ENCODE data around the gene NECAB3.
A peak's percentile ranks its signal among the peaks of the same experiment; 100 is the strongest.

The NECAB3 gene

GRCh38 chr20:33676652-33677645 is 2.7 kb upstream of the NECAB3 start:
- DNase-seq: no peak

DNA sequence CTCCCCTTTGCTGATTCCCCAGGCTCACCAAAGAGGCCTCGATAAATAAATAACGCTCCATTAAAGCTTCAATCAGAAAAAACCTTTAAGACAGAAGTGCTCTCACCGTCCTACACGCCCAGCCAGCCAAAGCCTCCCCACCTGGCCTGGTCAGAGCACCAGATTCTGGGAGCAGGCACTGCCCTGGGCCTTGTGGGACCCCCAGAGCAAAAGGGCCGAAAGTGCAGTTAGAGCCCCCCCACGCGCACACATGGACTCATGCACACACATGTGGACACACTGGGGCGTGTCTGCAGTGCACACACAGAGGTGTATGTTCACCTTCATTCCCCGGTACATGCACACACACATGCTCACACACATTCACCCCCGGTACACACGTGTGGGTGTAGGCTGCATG is 1.9 kb upstream of the NECAB3 start:
- no peak for DNase-seq

DNA sequence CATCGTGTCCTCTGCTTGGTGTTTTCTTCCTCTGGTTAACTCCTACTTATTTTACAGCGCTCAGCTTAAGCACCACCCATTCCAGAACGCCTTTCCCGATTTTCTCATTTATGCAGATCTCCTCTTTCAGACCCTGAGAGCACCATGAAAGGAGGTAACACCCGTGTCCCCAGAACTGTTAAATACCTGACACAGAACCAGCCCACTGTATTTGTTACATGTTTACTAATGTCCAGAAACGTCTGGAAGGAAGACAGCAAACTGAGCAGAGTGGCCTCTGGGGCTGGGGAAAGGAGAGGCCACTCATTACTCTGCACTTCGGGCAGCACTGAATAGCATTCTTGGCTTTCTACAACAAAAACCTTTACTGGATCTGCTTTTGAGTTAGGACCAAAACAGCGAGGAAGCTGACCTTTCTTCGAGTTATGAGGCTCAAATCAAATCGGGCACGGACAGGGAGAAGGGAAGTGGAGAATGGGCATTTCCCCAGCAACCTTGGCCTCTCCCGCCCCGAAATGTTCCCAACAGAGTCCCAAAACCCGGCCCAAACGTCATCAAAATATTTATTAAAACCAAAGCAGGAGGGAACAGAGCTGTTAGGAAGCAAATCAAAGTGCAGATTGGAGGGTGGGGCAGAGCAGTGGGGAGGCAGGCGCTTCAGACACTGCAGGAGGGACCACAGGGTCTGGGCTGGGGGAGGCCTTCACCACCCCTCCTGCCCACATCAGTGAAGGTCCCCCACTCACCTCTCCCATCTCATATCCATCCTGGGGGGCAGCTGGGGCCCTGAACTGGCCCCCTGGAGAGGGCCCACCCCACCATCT is 1.1 kb upstream of the NECAB3 start:
- DNase-seq: peak; percentile 69

GRCh38 chr20:33673410-33674293 is 576 bp downstream of the NECAB3 start:
- DNase-seq: no peak

GRCh38 chr20:33673114-33673409 is 1.2 kb downstream of the NECAB3 start:
- DNase-seq: no peak

DNA sequence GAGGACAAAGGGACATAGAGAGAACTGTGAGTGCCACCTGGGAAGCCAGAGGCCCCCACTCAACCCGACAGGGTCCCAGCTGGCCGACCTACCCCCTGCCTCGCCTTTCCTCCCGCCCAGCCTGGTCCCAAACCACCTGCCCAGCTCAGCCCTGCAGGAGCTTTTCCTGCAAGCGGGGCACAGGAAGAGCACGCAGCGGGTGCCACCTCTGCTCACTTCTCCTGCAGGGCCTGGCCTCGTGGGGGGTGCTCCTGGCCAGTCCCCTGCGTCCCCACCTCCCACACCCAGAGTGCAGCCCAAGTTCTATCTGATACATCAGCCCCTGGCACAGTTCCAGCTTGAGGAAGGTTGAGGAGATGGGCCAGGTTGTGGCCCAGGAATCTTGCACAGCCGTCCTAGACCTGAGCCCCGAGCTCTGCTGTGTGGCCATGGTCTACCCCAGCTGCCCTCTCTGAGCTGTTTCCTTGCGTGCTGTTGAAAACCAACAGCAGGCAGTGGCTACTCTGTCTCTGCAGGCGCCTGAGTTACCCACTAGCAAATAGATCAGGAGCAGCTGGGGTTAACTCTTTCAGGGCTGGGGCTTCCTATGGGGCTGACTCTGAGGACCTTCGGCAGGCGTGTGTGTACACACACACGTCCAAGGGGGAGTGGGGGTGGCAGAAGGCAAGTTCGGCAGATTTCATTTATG is 1.7 kb downstream of the NECAB3 start:
- peak; percentile 26 for DNase-seq

DNA sequence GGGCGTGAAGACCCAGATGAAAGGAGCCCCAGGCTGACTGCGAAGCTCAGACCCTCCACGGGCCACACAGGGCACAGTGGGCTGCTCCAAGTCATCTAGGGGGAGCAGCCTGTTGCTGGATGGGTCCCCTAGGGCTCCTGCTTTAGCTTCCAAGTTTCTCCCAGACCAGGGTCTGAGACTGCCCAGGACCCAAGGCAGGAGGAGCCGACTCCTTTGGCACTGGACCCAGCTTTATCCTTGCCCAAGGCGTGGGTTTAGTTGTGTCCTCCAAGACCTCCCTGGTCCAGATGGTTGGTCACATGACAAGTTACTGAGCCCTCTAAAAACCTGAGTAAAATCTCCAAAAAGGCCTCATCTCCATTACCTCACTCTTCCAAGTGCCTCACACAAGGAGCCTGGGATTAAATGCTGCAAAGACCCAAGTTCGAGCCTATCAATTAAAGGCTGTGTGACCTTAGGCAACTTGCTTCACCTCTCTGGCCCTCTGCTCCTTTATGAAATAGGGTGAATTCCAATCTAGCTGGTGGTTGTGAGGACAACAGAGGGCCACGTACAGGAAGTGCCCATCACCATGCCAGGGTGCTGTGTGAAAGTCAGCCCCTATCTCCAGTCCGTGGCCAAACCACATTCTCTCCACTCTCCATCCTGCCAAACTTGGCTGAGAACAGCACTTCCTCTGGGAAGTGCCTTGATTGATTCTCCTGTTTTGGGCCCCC is 2.5 kb downstream of the NECAB3 start:
- no peak for DNase-seq

DNA sequence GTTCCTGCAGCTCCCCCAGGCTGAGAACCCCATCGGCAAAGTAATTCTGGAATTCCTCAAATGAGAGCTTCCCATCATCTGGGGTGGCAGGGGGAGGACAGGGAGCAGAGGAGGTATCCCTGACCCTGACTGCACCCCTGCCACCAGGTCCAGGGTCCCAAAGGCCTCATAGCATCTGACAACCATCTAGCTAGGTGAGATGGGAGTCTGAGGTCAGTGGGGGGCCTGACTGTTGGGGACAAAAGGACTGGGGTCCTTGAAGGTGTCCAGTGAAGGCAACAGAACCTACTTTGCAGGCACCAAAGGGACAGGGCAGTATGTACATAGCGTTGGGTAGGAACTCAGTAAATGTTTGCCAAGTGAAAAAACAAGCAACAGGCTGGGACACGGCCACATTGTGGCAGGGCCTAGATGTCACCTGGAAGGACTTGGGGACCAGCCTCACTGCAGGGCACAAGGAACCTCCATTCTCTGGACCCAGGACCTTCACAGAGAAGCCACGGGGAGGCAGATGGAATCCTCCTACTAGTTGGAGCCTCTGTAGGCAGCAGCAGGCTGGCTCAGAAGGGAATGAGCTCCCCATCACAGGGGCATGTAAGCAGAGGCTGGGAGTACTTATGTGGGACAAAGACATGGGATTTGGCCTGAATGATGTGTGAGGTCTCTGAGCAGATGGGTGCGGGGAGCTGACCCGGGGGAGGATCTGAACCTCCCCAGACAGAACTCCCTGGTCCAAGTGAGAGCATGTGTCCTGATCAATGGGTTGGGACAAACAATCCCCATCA is 3.3 kb downstream of the NECAB3 start:
- DNase-seq: no peak

DNA sequence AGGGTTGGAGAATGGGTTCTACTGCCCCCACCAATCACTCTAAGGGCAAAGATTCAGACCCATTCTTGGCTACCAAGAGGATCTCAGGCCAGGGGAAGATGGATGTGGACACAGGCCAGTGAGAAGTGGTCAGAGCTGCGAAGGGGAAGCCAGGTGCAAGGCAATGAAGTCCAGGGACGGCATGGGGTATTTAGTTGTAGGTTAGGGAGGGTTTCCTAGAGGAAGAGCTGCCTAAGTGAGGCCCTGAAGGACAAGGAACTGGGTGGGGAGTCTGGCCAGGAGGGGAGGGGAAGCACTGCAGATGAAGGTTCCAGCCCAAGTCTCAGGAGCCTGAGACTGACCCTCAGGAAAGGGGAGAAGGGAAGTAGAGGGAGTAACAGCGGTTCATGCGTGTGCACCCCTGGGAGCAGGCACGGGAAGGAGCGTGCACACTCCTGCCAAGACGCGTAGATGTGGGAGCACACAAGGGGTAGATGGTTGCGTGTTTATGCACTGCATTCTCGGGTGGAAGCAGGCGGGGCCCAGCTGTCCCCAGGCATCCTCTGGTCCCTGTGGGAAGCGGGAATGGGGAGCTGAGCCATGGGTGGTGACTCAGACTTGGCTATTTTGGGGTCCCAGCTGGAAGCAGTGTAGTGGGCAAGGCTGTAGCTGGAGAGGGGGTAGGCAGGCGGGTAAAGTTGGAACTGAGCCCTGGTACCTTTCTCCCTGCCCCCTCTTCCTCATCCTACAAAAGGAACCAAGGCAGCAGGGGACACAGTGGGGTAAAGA is 4.2 kb downstream of the NECAB3 start:
- no peak for DNase-seq

GRCh38 chr20:33669224-33669623 is 5.0 kb downstream of the NECAB3 start:
- no peak for DNase-seq

- DNase-seq: no peak
These were observed 5.6 kb downstream of the NECAB3 start for GRCh38 chr20:33668466-33669155.

- DNase-seq: peak; percentile 35
These were observed 6.4 kb downstream of the NECAB3 start for GRCh38 chr20:33667676-33668465.

GRCh38 chr20:33667245-33667675 is 7.0 kb downstream of the NECAB3 start:
- no peak for DNase-seq

- DNase-seq: peak; percentile 92
These were observed 7.7 kb downstream of the NECAB3 start, which contains the start of gene ACTL10 for GRCh38 chr20:33666293-33667244. ACTL10 (plus strand) TSS chr20:33666943; CDS start chr20:33667498, 555 bp downstream.

- DNase-seq: no peak
These were observed 9.5 kb downstream of the NECAB3 start for GRCh38 chr20:33664762-33665144.

DNA sequence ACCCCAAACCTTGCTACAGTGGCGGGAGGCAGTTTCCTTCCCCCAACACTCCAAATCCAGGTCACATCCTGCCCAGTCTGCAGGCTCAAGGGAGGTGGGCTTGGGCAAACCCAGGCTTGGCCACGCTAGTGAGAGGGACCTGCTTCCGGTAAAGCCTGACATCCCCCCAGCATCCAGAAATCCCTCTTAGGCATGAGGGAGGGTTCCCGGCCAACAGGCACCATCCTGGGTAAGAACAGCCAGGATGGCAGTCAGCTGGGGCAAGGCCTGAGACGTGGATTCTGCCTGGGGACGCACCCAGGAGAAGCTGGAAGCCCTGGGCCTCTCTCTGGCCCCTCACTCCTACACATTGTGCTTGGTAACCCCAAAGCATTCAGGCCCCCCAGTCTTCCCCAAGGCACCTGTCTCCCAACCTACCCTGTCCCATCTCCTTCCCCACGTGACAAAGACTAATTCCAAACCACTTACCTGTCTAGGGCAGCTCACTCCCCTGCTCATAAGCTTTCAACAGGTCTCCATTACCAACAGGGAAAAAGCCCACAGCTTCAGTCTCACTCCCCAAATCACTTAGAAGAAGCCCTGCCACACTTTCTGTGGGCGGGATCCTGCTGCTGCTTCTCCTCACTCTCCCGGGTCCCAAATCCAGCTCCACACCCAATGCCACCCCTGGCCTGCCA is 10.0 kb downstream of the NECAB3 start:
- peak; percentile 51 for DNase-seq

Data from NCI-H510A treated with DMSO at 0.1 percent for 48 hours (cell line).